SK-N-SH (cell line): Measurements from ENCODE around the gene ELMO1.

Experiments used
- EP300 ChIP-seq, 2 experiments: IDR thresholded peaks; 2 replicates each; pipeline versions ENCODE4 v1.4.0 to v1.6.1; 2012; ENCODE audit warnings: borderline replicate concordance in 1 of 2, low read depth in 1 of 2, low read length in 1 of 2
- FOXM1 ChIP-seq: IDR thresholded peaks from 2 replicates; pipeline ENCODE4 v1.4.0; 2012; ENCODE audit warnings: low read depth, mild to moderate bottlenecking
- GABPA ChIP-seq: IDR thresholded peaks from 2 replicates; pipeline ENCODE4 v1.4.0; 2012; ENCODE audit warnings: low read depth, mild to moderate bottlenecking
- JUND ChIP-seq: IDR thresholded peaks from 2 replicates; pipeline ENCODE4 v1.4.0; 2012
- MEF2A ChIP-seq: IDR thresholded peaks from 2 replicates; pipeline ENCODE4 v1.4.0; 2012; ENCODE audit warnings: low read depth, borderline replicate concordance
- MXI1 ChIP-seq: IDR thresholded peaks from 2 replicates; pipeline ENCODE4 v1.6.1; 2012; ENCODE audit warnings: mild to moderate bottlenecking, low read depth, low read length, improper control_type of control experiment
- POLR2AphosphoS5 ChIP-seq: IDR thresholded peaks from 2 replicates; pipeline ENCODE4 v1.6.1; 2012; ENCODE audit warnings: low read depth, low read length
- RAD21 ChIP-seq: IDR thresholded peaks from 2 replicates; pipeline ENCODE4 v1.6.1; 2012; ENCODE audit warnings: mild to moderate bottlenecking, low read length
- RCOR1 ChIP-seq: fragments of 150-350 bp; IDR thresholded peaks from 2 replicates; pipeline ENCODE4 v1.6.1; 2017; ENCODE audit warnings: antibody characterized with exemption, low read length
- SIN3A ChIP-seq: IDR thresholded peaks from 2 replicates; pipeline ENCODE4 v1.6.1; 2012; ENCODE audit warnings: low read depth, mild to moderate bottlenecking, low read length, moderate library complexity, borderline replicate concordance
- TAF1 ChIP-seq: IDR thresholded peaks from 2 replicates; pipeline ENCODE4 v1.6.1; 2012; ENCODE audit warnings: low read depth, mild to moderate bottlenecking, low read length, moderate library complexity, borderline replicate concordance
- YY1 ChIP-seq: IDR thresholded peaks from 2 replicates; pipeline ENCODE4 v1.4.0; 2012; ENCODE audit warnings: low read depth, mild to moderate bottlenecking
- TF ChIP-seq, protein P1 (sequence below): fragments of 200-600 bp; sonication (generic); IDR thresholded peaks from 2 replicates; pipeline ENCODE4 v1.6.1; 2017; ENCODE audit warnings: antibody characterized with exemption, mild to moderate bottlenecking, moderate library complexity
- TF ChIP-seq, protein P2 (sequence below): IDR thresholded peaks from 2 replicates; pipeline ENCODE4 v1.4.0; 2012; ENCODE audit warnings: low read depth

DNA sequence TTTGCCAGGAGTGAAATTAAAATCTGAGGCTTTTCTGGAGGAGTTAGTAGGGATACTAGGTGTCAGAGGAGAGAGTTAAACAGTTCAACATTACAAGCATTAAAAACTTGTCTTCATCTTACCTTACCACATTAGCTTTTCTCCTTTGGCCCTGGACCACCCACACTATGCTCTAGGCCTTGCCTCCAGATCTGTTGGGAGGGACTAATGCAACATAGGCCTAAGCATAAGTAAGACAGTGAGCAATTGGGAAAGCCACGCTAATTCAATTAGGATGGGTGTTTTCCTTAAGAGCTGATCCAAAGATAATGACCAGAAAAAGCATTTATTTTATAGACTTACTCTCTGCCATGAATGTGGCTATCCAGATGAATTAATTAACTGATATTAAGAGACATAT lies 158.9 kb downstream of the ELMO1 start:
- TF ChIP-seq, protein P1, sequence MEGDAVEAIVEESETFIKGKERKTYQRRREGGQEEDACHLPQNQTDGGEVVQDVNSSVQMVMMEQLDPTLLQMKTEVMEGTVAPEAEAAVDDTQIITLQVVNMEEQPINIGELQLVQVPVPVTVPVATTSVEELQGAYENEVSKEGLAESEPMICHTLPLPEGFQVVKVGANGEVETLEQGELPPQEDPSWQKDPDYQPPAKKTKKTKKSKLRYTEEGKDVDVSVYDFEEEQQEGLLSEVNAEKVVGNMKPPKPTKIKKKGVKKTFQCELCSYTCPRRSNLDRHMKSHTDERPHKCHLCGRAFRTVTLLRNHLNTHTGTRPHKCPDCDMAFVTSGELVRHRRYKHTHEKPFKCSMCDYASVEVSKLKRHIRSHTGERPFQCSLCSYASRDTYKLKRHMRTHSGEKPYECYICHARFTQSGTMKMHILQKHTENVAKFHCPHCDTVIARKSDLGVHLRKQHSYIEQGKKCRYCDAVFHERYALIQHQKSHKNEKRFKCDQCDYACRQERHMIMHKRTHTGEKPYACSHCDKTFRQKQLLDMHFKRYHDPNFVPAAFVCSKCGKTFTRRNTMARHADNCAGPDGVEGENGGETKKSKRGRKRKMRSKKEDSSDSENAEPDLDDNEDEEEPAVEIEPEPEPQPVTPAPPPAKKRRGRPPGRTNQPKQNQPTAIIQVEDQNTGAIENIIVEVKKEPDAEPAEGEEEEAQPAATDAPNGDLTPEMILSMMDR: no peak
- TF ChIP-seq YY1 (no peak), RAD21 (no peak), RCOR1 (no peak), MXI1 (no peak), SIN3A (no peak), TAF1 (no peak), JUND (no peak), FOXM1 (no peak), POLR2AphosphoS5 (no peak), EP300 (IDR thresholded peaks at IDR 0.05; ENCODE audit: borderline replicate concordance in 1 of 2, low read depth in 1 of 2, low read length in 1 of 2) (no peak), GABPA (no peak), MEF2A (no peak)
- TF ChIP-seq, protein P2, sequence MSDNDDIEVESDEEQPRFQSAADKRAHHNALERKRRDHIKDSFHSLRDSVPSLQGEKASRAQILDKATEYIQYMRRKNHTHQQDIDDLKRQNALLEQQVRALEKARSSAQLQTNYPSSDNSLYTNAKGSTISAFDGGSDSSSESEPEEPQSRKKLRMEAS: no peak
